ENCODE data around the gene LYZ. TPM values are rescaled to one million over a fixed set of nuclear protein-coding genes. Genes with fewer than 3 reads are reported as not detected.

The LYZ gene
- total RNA-seq, 2 donors from 2014 or later, result 0.37 TPM; not detected in 1

GRCh38 chr12:69330475-69331473 lies 17.4 kb upstream of the LYZ start:
- Mint-ChIP-seq H3K9me3 (no peaks in the 10 kb centered on the region), H3K27ac (peak overlapping the region; percentile 97), H3K36me3 (ENCODE audit: insufficient read depth in 2 of 2) (peaks cover 0 to 2% of the 10 kb centered on the region in 2 donors), H3K27me3 (ENCODE audit: low read depth) (no peaks in the 10 kb centered on the region), H3K4me1 (ENCODE audit: low read depth) (peaks cover 55% of the 10 kb centered on the region), H3K4me3 (peak overlapping the region; percentile 86 to 91)
- ATAC-seq (replicated peaks in 1 of 2), result peak; percentile 78 to 80
- DNase-seq, result peak; percentile 58 to 60

GRCh38 chr12:69331519-69331908 lies 16.7 kb upstream of the LYZ start:
- Mint-ChIP-seq H3K27me3 (ENCODE audit: low read depth) (no peaks in the 10 kb centered on the region), H3K4me3 (peak overlapping the region; percentile 86 to 91), H3K36me3 (ENCODE audit: insufficient read depth in 2 of 2) (peaks cover 0 to 2% of the 10 kb centered on the region in 2 donors), H3K4me1 (ENCODE audit: low read depth) (peaks cover 55% of the 10 kb centered on the region), H3K27ac (peak overlapping the region; percentile 97), H3K9me3 (no peaks in the 10 kb centered on the region)
- no peak for DNase-seq
- no peak for ATAC-seq (replicated peaks in 1 of 2)

- Mint-ChIP-seq H3K4me1 (ENCODE audit: low read depth) (peaks cover 55% of the 10 kb centered on the region), H3K4me3 (peak overlapping the region; percentile 86 to 91)
- no peak for DNase-seq
Measured at GRCh38 chr12:69331909-69332684, 16.1 kb upstream of the LYZ start.

GRCh38 chr12:69332815-69333358 lies 15.3 kb upstream of the LYZ start:
- DNase-seq, result no peak
- Mint-ChIP-seq H3K27me3 (ENCODE audit: low read depth) (no peaks in the 10 kb centered on the region), H3K4me1 (ENCODE audit: low read depth) (peaks cover 55% of the 10 kb centered on the region), H3K9me3 (no peaks in the 10 kb centered on the region), H3K4me3 (peak overlapping the region in 1 of 2 donors; percentile 91), H3K27ac (peak overlapping the region; percentile 5), H3K36me3 (ENCODE audit: insufficient read depth in 2 of 2) (no peaks in the 10 kb centered on the region)
- ATAC-seq (replicated peaks in 1 of 2), result no peak

More at GRCh38 chr12:69331909-69332684, 16.1 kb upstream of the LYZ start:
- no peaks in the 10 kb centered on the region for H3K9me3 Mint-ChIP-seq
- H3K27me3 Mint-ChIP-seq (ENCODE audit: low read depth), result no peaks in the 10 kb centered on the region
- no peaks in the 10 kb centered on the region for H3K36me3 Mint-ChIP-seq (ENCODE audit: insufficient read depth in 2 of 2)
- peak overlapping the region; percentile 97 for H3K27ac Mint-ChIP-seq
- no peak for ATAC-seq (replicated peaks in 1 of 2)

- Mint-ChIP-seq H3K4me3 (peak overlapping the region; percentile 10 to 59), H3K36me3 (ENCODE audit: insufficient read depth in 2 of 2) (no peaks in the 10 kb centered on the region), H3K27ac (peak overlapping the region; percentile 77), H3K9me3 (no peaks in the 10 kb centered on the region), H3K27me3 (ENCODE audit: low read depth) (no peaks in the 10 kb centered on the region), H3K4me1 (ENCODE audit: low read depth) (peaks cover 45% of the 10 kb centered on the region)
- no peak for DNase-seq
- peak in 1 of 2 donors; percentile 33 for ATAC-seq (replicated peaks in 1 of 2)
Measured at GRCh38 chr12:69334158-69334557, 14.0 kb upstream of the LYZ start.

- H3K4me3 Mint-ChIP-seq, result no peak overlapping the region
Measured at GRCh38 chr12:69337311-69338090, 10.7 kb upstream of the LYZ start.

GRCh38 chr12:69338120-69338859 lies 9.9 kb upstream of the LYZ start:
- DNase-seq (no peak), ATAC-seq (replicated peaks in 1 of 2) (no peak)
- Mint-ChIP-seq H3K4me1 (ENCODE audit: low read depth) (peaks cover 19% of the 10 kb centered on the region), H3K36me3 (ENCODE audit: insufficient read depth in 2 of 2) (no peaks in the 10 kb centered on the region), H3K27ac (no peak overlapping the region), H3K9me3 (no peaks in the 10 kb centered on the region), H3K27me3 (ENCODE audit: low read depth) (no peaks in the 10 kb centered on the region), H3K4me3 (no peak overlapping the region)

More at GRCh38 chr12:69337311-69338090, 10.7 kb upstream of the LYZ start:
- H3K9me3 Mint-ChIP-seq, result no peaks in the 10 kb centered on the region
- H3K36me3 Mint-ChIP-seq (ENCODE audit: insufficient read depth in 2 of 2), result no peaks in the 10 kb centered on the region
- no peak overlapping the region for H3K27ac Mint-ChIP-seq
- ATAC-seq (replicated peaks in 1 of 2) (no peak), DNase-seq (no peak)
- H3K4me1 Mint-ChIP-seq (ENCODE audit: low read depth), result peaks cover 27% of the 10 kb centered on the region
- H3K27me3 Mint-ChIP-seq (ENCODE audit: low read depth), result no peaks in the 10 kb centered on the region

GRCh38 chr12:69338936-69339335 lies 9.2 kb upstream of the LYZ start:
- H3K4me3 Mint-ChIP-seq, result no peak overlapping the region
- peaks cover 13% of the 10 kb centered on the region for H3K4me1 Mint-ChIP-seq (ENCODE audit: low read depth)
- DNase-seq, result no peak
- H3K27ac Mint-ChIP-seq, result no peak overlapping the region
- no peaks in the 10 kb centered on the region for H3K27me3 Mint-ChIP-seq (ENCODE audit: low read depth)
- H3K36me3 Mint-ChIP-seq (ENCODE audit: insufficient read depth in 2 of 2), result no peaks in the 10 kb centered on the region
- no peak for ATAC-seq (replicated peaks in 1 of 2)
- no peaks in the 10 kb centered on the region for H3K9me3 Mint-ChIP-seq

GRCh38 chr12:69339999-69340398 lies 8.2 kb upstream of the LYZ start:
- DNase-seq, result no peak
- Mint-ChIP-seq H3K27me3 (ENCODE audit: low read depth) (no peaks in the 10 kb centered on the region), H3K27ac (no peak overlapping the region), H3K4me1 (ENCODE audit: low read depth) (peaks cover 2% of the 10 kb centered on the region), H3K9me3 (no peaks in the 10 kb centered on the region), H3K4me3 (no peak overlapping the region), H3K36me3 (ENCODE audit: insufficient read depth in 2 of 2) (no peaks in the 10 kb centered on the region)
- no peak for ATAC-seq (replicated peaks in 1 of 2)

GRCh38 chr12:69341328-69341727 lies 6.9 kb upstream of the LYZ start:
- no peaks in the 10 kb centered on the region for H3K4me1 Mint-ChIP-seq (ENCODE audit: low read depth)
- H3K9me3 Mint-ChIP-seq, result no peaks in the 10 kb centered on the region
- no peak overlapping the region for H3K4me3 Mint-ChIP-seq
- no peaks in the 10 kb centered on the region for H3K27me3 Mint-ChIP-seq (ENCODE audit: low read depth)
- no peaks in the 10 kb centered on the region for H3K36me3 Mint-ChIP-seq (ENCODE audit: insufficient read depth in 2 of 2)
- DNase-seq, result no peak
- H3K27ac Mint-ChIP-seq, result no peak overlapping the region
- ATAC-seq (replicated peaks in 1 of 2), result no peak

- Mint-ChIP-seq H3K36me3 (ENCODE audit: insufficient read depth in 2 of 2) (no peaks in the 10 kb centered on the region), H3K27ac (no peak overlapping the region), H3K27me3 (ENCODE audit: low read depth) (no peaks in the 10 kb centered on the region), H3K4me1 (ENCODE audit: low read depth) (no peaks in the 10 kb centered on the region), H3K4me3 (no peak overlapping the region), H3K9me3 (no peaks in the 10 kb centered on the region)
- ATAC-seq (replicated peaks in 1 of 2) (no peak), DNase-seq (no peak)
Measured at GRCh38 chr12:69342421-69342820, 5.8 kb upstream of the LYZ start.

GRCh38 chr12:69343357-69343756 lies 4.8 kb upstream of the LYZ start:
- no peak overlapping the region for H3K27ac Mint-ChIP-seq
- DNase-seq (no peak), ATAC-seq (replicated peaks in 1 of 2) (no peak)
- H3K4me1 Mint-ChIP-seq (ENCODE audit: low read depth), result no peaks in the 10 kb centered on the region
- H3K27me3 Mint-ChIP-seq (ENCODE audit: low read depth), result no peaks in the 10 kb centered on the region
- no peaks in the 10 kb centered on the region for H3K9me3 Mint-ChIP-seq
- no peaks in the 10 kb centered on the region for H3K36me3 Mint-ChIP-seq (ENCODE audit: insufficient read depth in 2 of 2)
- no peak overlapping the region for H3K4me3 Mint-ChIP-seq
